Activated T-cell treated with anti-CD3 and anti-CD28 coated beads for 48 hours (primary cell): ENCODE measurements around the gene FAM174C.

Experiments
- DNase-seq: peaks from one replicate; pipeline ENCODE4 v3.0.0-alpha.2; 2020; ENCODE audit warnings: low read depth

Gene FAM174C

DNA sequence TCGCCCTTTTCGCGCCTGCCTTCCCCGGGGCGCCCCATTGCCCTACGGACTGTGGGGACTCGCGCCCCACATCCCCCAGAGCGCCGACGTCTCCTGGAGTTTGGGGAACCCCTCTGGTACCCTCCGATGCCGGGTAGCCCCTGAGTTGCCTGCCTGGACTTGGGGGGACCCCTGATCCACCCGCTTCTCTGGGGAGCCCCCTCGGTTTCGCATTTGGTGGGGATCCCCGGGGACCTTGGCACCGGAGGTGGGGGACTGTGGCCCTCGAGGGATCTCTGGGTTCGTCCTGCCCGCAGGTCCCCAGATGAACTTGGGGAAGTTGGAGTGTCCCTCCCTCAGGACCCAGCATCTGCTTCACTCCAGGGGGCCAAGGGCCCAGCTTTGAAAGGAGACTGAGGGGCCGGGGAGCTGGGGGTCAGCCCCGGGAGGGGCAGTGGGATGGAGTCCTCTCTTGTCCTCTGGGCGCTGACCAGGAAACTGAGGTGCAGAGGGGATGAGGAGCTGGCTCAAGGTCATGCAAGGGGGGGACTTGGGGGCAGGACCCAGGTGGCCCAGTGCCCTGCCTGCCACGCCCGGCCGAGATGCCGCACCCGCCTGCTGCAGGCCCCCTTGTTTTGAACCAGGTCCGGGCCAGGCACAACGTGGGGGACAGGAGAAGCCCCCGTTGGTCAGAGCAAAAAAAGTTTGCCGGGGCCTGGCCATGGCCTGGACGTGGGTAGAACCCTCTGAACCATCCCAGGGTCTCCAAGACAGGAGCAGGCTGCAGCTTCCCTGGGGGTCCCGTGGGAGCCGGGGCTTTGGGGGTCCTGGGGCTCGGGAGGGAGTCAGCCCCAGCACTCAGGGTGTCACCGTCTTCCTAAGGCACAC, 11.4 kb downstream of the FAM174C start:
- no peak for DNase-seq

DNA sequence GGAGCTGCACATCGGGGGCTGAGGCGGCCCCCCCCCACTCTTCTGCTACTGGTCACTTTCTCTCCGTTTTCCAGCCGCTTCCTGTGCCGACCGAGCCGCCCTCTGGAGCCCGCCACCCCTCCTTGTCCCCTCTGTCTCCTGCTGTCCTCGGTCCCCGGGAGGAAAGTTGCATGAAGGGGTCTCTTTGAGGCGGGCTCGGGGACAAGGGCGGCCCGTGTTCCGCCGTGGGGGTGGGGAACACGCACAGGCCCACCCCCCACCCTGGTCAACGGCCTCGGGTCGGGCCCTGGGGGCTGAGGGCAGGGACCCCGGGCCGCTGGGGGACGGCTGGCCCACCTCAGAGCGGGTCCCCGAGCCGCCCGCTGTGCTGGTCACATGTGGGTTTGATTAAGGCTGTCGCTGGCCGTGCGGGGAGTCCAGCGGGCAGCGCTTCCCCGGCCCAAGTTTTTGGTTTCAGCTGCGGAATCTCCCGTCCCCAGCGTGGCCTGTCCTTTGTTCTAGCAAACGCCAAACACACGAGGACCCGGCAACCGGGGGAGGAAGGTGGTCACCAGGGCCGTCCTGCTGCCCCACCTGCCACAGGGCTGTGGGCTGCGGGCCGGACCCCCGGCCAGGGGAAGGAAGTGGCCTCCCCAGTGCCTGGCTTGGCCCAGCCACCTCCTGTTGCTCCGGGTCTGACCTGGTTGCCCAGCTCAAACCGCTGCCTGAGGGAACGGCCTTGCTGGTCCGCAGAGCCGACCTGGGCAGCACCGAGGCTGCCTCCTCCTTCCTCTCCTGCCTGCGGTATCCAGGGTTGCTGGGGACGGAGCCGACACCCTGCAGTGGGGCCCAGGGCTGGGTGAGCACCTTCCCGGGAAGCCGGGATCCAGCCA, 12.3 kb downstream of the FAM174C start:
- no peak for DNase-seq

DNA sequence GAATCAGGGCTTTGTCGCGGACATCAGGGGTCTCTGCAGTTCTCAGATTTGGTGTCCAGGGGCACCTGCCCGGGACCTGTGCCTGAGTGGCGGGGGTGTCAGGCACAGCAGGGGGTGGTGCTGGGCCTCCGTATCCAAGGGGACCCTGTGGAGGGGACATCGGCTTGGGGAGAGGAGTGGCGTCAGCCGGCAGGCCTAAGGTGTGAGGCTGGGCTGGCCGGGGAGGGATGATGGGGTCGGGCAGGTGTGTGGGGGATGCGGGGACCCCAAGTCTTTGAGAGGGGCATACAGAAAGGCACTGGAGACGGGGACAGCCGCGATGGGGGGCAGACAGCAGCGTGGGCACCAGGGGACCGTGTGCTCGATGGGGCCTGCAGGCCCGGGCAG, 12.9 kb downstream of the FAM174C start:
- no peak for DNase-seq

DNA sequence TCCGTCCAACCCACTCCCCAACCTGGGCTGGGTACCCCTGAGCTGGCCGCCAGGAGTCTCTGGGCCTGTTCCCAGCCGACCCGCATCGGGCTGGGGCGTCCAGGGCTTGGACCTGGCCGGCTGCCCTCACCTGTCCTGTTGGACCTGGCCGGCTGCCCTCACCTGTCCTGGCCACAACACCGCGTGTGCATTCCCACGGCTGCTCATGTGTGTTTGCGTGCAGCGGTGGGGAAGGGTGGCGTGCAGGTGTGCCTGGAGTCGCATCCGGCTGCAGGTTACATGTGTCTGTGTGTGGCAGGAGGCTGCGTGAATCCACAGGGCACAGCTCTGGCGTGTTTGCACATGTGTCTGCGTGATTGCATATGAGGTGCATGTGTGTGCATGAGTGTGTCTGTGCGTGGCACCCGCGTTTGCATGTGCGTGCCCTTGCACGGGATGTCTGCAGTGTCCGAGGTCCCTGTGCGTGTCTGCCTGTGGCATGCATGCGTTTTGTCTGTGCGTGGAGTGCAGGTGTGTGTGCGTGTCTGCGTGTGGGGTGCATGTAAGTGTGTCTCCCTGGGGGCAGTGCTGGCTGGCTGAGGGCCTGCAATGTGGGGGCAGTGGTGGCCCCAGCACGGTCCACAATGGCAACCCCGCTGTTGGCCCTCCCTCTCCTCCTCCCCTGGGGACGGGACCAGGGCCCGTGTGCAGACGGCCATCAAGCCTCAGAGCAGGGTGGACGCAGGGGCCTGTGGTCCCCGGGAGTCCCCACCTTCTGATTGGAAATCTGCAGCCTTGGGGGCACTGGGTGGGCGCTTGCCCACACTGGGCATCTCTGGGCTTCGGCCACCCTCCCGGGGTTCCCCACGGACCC, 13.7 kb downstream of the FAM174C start:
- DNase-seq, result no peak

DNA sequence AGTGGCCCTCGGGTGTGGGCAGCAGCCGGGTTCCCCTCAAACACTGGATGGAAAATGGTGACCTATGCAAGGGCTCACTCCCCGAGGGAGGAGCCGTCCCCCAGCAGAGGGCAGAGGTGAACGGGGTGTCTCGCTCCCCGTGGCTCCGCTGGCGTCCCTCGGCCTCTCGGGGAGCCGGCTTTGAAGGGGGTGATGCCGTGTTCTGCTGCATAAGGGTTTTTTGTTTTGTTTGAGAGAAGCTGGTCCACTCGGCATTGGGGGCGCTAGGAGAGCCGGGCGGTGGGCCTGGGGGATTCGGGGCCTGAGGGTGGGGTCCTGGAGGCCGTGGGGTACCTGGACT, 14.3 kb downstream of the FAM174C start:
- no peak for DNase-seq

DNA sequence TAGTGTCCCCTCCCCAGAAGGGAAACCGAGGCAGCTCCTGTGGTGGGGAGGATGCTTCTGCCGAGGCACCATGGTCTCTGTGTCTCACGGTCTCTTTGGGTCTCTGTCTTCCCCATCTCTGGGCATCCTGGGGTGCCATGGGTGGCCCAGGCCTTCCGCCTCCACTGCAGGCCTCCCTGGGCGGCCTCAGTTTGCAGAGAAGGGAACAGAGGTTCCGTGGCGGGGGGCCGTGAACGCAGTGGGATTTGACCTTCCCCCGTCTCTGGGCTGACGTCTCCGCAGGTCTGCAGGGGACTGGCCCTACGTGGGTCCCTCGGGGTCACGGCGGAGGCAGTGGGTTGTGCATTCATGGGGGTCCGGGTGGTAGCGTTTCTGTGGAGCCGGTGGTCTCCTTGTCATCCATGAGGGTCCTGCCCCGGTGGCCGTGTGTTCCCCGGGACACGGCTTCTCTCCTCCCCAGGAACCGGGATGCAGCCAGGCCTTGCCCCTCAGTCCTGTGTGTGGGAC, 14.9 kb downstream of the FAM174C start:
- no peak for DNase-seq

DNA sequence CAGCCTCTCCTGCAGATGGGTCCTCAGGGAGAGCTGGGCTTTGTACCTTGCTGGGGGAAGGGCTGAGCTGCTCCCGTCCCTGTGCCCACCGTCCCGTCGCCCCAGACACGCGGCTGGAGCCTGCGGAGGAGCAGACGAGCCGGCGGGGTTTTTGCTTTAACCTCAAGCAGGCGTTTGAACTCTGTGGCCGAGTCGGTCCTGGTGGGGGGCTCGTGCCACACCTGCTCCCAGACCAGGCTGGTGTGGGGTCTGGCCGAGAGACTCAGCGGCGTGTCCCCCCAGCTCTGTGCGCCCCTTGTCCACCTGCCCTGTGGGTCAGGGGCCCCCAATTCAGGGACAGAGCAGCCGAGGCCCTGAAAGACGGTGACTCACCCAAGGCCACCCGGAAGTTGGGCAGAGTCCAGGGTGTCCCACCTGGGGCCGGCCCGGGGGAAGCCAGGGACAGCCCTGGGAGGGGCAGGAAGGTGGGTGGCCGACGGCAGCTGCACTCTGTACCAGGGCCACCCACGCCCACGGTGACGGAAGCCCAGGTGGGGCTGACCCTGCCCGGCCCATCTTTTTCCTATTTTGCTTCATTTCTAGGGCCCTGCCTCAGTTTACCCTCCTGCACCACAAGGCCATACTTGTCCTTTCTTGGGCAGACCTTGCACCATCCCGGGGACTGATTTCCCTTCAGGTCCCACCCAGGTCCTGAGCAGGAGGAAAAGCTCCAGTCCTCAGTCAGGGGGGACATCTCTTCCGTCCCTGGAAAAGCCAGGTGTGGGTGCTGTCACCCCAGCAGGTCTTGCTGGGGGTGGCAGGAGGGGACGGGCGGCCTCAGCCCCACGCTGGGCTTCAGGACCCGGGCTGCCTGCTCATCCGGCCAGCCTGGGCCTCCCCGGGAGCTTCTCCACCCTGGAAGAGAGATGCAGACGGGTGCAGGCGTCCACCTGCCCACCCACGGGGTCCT, 15.6 kb downstream of the FAM174C start:
- no peak for DNase-seq

DNA sequence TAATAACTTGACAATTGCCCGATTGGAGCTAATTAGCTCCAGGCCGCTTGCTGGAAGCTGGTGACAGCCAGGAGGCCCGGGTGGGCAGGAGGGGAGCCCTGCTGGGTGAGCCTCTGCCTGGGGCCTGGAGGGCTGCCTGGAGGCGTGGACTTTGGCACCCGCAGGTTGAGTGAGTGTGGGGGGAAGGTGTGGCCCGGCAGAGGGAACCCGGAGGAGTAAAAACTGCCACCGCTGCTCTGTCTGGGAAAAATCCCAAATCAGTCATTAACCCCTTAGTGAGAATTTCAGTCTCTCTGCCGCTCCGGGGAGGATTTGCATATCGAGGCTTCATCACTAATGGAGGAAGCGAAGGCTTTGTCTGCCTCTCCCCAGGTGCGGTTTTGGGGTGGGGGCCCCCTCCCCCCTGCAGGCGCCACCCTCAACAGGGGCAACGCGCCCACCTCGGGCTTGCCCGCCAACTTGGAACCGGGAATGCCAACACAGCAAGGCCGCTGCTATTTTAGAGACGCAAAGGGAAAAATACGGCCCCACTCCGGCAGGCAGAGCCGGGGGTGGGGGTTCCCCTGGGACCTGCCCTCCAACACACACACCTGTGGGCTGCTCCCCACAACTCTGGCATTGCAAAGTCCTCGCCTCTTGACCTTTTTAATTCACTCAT, 16.6 kb downstream of the FAM174C start:
- no peak for DNase-seq

DNA sequence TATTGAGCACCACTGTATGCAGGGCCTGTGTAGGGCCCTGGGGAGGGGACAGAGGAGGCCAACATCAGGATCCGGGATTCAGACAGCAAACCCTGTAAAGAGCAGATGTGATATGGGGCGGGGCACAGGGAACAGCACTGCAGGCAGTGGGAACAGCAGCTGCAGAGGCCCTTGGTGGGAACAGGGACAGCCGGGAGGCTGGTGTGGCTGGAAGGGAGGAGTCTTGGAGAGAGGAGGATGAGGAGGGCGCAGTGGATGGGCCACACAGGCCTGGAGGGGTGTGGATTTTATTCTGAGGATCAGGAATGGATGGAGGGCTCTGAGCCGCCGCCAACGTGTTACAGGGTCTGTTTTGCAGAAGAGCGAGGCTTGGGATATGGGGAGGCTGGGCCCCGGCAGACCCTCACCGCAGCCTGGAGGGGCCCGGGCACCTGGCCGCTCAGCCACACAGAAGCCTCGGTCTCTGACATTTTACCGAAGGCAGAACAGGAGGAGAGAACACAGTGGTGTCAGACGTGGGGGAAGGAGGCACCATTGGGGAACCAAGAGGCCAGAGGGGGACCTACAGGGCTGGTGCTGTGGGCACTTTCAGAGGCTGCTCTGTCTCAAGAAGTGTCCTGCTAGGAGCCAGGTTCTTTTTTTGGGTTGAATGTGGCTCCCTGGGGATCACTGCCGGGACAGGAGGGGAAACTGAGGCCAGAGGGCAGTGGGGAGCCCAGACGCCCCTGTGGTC, 17.3 kb downstream of the FAM174C start:
- DNase-seq, result no peak

DNA sequence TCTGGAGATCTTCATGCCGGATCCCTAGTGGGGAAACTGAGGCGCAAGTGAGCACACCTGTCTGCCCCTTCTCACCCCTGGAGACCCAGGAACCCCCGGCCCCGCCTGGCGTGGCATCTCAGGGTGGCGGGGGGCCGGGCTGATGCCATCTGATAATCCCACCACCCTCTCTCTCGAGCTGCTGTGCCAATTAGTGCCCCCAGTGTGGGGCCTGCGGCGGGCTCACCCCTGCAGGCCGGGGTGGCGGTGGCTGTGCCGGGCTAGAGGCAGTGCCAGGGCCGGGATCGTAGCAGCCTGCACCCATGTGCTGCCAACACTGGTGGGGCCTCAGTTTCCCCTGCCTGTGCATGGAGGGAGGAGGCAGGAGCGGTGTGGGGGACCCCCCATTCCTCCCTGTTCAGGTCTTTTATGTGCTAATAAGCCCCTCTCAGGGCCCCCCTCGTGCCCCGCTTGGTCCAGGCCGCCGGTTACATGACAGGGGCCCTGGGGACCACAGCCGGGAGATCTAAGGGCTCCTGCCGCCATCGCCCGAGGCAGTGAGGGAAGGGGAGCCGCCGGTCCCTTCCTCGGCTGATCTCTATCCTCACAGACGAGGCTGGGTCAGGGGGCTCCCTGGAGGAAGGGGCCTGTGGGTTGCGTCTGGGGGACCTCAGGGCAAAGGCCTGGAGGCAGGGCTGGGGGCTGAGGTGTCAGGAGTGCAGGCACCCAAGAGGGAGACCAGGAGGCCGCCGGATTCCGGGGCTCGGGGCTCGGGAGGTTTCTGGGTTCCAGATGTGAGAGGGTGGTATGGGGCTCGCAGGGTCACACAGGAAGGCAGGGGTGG, 18.7 kb downstream of the FAM174C start:
- no peak for DNase-seq

DNA sequence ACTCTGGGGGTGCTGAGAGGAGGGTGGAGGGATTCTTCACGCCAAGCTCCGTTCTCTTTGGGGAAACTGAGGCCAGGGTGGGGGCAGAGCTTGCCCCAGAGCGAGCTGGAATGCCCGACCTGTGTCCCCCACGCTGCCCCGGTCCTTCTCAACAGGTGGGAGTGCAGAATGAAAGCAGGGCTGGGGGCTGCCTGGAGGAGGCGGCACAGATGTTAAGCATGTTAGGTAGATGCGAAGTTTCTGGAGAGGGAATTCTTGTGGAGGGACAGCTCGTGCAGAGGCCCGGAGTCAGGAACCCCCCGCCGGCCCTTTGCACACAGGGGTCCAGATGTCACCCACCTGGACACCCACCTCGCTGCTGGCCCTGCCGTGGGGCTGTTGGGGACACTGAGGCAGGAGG, 19.4 kb downstream of the FAM174C start:
- no peak for DNase-seq

DNA sequence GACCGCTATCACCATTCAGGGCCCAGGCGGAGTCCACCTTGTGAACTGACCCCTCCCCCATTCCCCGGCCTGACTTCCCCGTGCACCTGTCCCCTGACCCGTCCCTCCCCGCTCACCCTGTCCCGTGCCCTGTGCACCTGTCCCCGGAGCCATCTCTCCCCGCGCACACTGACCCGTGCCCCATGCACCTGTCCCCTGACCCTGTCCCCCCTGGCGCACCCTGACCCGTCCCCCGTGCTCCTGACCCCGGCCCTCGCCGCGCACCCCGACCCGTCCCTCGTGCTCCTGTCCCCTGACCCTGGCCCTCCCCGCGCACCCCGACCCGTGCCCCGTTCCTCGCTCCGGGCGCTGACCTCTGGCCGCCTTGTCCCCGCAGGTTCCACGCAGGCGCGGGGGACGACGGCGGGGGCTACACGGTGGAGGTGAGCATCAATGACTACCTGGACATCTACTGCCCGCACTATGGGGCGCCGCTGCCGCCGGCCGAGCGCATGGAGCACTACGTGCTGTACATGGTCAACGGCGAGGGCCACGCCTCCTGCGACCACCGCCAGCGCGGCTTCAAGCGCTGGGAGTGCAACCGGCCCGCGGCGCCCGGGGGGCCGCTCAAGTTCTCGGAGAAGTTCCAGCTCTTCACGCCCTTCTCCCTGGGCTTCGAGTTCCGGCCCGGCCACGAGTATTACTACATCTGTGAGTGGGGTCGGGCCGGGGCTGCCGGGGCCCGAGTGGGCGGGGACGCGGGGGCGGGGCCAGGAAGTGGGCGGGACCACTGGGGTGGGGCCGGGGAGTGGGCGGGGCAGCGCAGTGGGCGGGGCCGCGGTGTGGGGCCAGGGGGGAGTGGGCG, 20.1 kb downstream of the FAM174C start:
- peak; percentile 42 for DNase-seq

DNA sequence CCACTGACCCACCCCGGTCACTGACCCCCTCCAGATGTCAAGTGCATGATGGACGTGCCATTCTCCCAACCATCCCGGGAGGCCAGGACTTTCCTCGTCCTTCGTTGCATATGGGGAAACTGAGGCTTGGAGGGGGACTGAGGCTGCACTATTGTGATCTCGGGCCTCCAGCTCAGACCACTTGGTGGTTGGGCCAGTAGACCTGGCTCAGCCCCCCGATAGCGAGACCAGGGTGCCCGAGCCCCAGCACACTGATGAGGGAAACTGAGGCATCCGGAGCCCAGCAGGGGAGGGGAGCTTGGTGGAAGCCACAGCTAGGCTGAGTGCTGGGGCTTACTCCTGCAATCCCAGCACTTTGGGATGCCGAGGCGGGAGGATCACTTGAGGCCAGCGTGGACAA, 20.7 kb downstream of the FAM174C start:
- DNase-seq, result no peak

DNA sequence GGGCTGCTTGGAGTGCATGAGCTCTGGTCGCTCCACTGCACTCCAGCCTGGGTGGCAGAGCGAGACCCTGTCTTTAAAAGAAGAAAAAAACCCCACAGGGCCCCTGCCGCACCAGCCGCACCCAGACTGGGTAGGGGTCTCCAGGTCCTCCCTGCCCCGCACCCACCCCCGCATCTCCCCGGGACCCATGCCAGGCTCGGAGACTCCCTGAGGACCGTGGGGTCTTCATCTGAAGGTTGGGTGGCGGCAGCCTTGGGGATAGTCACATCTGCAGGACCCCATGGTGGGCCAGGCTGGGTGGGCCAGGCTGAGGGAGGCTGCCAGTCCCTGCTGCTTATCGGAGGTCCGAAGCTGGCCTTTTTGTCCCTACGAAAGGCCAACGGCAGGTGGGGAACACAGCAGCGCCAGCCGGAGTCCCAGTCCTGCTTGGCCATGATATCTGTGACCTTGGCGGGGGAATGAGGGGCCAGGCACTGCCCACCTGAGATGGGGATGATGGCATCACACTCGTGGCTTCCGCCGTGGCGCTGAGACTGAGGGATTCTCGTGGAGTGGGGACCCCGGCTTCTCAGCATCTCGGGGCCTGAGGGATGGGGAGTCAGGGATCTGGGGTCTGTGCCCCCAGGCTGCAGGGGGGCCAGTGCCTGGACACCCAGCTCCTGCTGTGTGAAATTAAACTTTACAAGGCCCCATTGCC, 21.4 kb downstream of the FAM174C start:
- DNase-seq, result no peak

DNA sequence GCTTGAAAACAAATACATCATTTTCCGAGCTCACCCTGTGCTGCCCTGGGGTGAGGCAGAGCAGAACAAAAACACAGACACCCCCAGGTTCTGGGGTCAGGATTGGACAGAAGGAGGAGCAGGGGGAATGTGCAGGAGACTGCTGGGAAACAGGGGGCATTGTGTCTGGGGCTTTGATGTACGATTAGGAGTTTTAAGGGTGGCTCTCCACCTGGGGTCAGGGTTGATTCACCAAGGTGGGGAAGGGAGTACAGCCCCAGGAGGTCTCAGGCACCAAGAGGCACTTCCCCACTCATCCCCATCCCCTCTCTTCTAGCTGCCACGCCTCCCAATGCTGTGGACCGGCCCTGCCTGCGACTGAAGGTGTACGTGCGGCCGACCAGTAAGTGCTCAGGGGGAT, 22.9 kb downstream of the FAM174C start:
- DNase-seq, result no peak

DNA sequence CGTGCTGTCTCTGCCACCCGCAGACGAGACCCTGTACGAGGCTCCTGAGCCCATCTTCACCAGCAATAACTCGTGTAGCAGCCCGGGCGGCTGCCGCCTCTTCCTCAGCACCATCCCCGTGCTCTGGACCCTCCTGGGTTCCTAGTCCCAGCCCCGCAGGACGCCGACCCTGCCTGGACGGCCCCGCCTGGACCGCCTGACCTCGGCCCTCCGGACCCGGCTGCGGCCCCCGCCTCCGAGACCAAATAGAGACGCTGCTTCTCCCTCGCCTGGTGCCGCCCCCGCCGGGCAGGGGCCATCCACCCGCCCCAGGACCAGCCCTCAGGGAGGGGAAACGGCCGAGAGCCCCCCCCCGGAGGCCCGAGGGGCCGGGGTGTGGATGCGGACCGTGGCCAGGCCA, 24.5 kb downstream of the FAM174C start:
- DNase-seq, result no peak

DNA sequence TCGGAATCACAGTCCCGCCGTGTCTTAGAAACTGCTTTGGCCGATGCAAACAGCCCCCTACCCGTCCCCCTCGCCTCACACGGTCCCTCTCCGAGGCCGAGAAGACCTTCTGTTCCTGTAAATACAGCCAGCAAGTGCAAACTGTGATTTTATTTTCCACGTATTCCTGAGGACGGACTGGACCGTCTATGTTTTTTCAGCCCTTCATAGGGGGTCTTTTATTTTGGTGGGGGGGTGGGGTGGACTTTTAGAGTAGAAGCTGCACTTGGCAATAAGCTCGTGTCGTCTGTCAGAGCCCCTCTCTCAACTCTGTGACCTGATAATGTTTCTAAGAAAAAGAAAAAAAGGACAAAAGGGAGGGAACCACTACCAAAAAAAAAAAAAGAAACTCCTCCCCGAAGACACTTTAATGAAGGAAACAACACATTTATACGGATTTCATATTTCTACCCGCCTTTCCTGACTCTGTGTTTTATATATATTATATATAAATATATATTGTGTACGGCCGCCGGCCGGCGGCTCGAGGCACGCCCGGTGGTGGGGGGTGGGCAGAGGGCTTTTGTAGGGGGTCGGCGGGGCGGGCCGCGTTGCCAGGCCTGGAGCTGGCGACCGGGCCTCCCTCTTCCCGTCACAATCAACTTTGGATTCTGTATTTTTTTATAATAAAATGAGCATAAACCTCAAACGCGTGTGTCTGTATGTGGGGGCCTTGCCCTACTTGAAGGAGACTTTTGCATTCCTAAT, 25.6 kb downstream of the FAM174C start:
- DNase-seq, result no peak
